Ovary (tissue), 10 donors: ENCODE data around the gene C14orf39. TPM values are rescaled to one million over a fixed set of nuclear protein-coding genes. Genes with fewer than 3 reads are reported as not detected.

Experiments used
- DNase-seq, 5 donors: peaks; one replicate each; pipeline ENCODE4 v3.0.0-alpha.2; 2019 to 2020
- H3K27ac ChIP-seq, 2 donors: fragments of 200-600 bp; one replicate each; pipeline versions ENCODE4 v1.5.1 to v1.8.0; 2019 to 2022
- H3K27me3 ChIP-seq: fragments of 200-600 bp; one replicate; pipeline ENCODE4 v1.8.0; 2022
- H3K36me3 ChIP-seq: fragments of 200-600 bp; sonication (generic); one replicate; pipeline ENCODE4 v1.5.1; 2019
- H3K4me1 ChIP-seq: one replicate; pipeline ENCODE4 v1.8.1; 2013; ENCODE audit warnings: mild to moderate bottlenecking, moderate library complexity; ENCODE audit not compliant: insufficient read depth
- H3K4me3 ChIP-seq: fragments of 200-600 bp; sonication (generic); one replicate; pipeline ENCODE4 v1.5.1; 2017
- H3K9me3 ChIP-seq, 2 donors: fragments of 200-600 bp in 1 of 2; sonication (generic) in 1 of 2; one replicate each; pipeline versions ENCODE4 v1.5.1 to v1.8.1; 2013 to 2019; ENCODE audit warnings: mild to moderate bottlenecking in 1 of 2, moderate library complexity in 1 of 2
- CTCF ChIP-seq, 3 donors: fragments of 450-650 bp in 2 of 3; fragments of 200-600 bp in 1 of 3; IDR thresholded peaks; one replicate each; pipeline versions ENCODE4 v1.5.1 to v1.8.0; 2016 to 2022; ENCODE audit warnings: antibody characterized with exemption in 3 of 3, mild to moderate bottlenecking in 1 of 3
- EP300 ChIP-seq: sonication (generic); formaldehyde crosslinking; IDR thresholded peaks from one replicate; pipeline ENCODE4 v1.6.1; 2017; ENCODE audit warnings: antibody characterized with exemption
- POLR2A ChIP-seq: fragments of 450-650 bp; IDR thresholded peaks from one replicate; pipeline ENCODE4 v1.6.1; 2017; ENCODE audit warnings: antibody characterized with exemption, mild to moderate bottlenecking, moderate library complexity
- WGBS, 3 donors: extraction: QIAGEN DNeasy Blood & Tissue Kit in 1 of 3; methylation state at CpG; one replicate each; pipeline versions ENCODE4 v1.1.5 to v1.1.7; 2013 to 2017; 5-methylcytosine and 5-hydroxymethylcytosine counted together
- intact Hi-C, 4 donors: fragments of 100-400 bp; cut with DNase I; formaldehyde crosslinking; loops; one replicate each; pipeline versions ENCODE4 v1.11.0 to v1.15.1; 2022 to 2023
- long read RNA-seq, 3 donors: library from polyadenylated mRNA in 2 of 3; unstranded in 2 of 3; transcript quantifications; one replicate each; pipeline ENCODE4 v2.0.0 and lab custom pipeline, GENCODE V29; 2021 to 2026
- polyA plus RNA-seq, 2 donors: library from polyadenylated mRNA; stranded (reverse); fragments of 200-250 nt in 1 of 2; fragments of 350-450 nt in 1 of 2; fragmentation: Illumina TruSeq in 1 of 2; extraction: RNeasy Lipid Tissue Mini Kit (QIAGEN cat#74804) in 1 of 2; gene quantifications; one replicate each; pipeline ENCODE4 v1.2.3, GENCODE V29; 2013 to 2014
- total RNA-seq, 7 donors: library from RNA; depleted of rRNA in 2 of 7; stranded (reverse); fragments of >200 nt in 2 of 7; fragmentation: NEBNext Ultra II Directional in 3 of 7; extraction: Animal tissue kit (Norgen Biotek cat#: 25700) in 3 of 7; gene quantifications; one replicate each; pipeline versions ENCODE4 v1.1.0 to v1.2.4, GENCODE V29; 2016 to 2023
- donor health status: DM: no; HTN: no; CAD: no; lungs with moderate emphysema.
- donor health status: DM: no; HTN: no; CAD: no.
- donor health status: Bipolar disorder and iron deficiency.
- donor health status: DM: yes; HTN: yes; CAD: no.
- donor health status: DM: no; HTN: no; CAD: no.
- donor health status: DM: yes; HTN: yes; CAD: no.

Gene C14orf39
- total RNA-seq, result under 1 TPM in 5 of 7 donors, not detected in 2; 0.28 to 0.84 (median 0.74) TPM
- under 1 TPM; 0.15 to 0.20 TPM for polyA plus RNA-seq
- long read RNA-seq, donor 1, result 0 reads
- long read RNA-seq, donor 2, partial matches to known transcripts, result 0 of 2 reads
- long read RNA-seq, donor 2, other reads (novel, unspliced or antisense), result 0 of 2 reads
- long read RNA-seq, donor 3, result 0 reads

- 1 to 4% (median 3%) methylated on average over 55 to 57 of the region's 57 CpGs for WGBS, 3 donors
- TF ChIP-seq POLR2A, result no peak
- intact Hi-C loops, result no loop called here
- no peaks in the 10 kb centered on the region for H3K36me3 ChIP-seq
- peak in 3 of 5 donors; percentile 40 to 56 (median 43) for DNase-seq
- no peaks in the 10 kb centered on the region for H3K4me1 ChIP-seq
- H3K9me3 ChIP-seq, result no peaks in the 10 kb centered on the region
- H3K4me3 ChIP-seq, result peak within 1 kb of the TSS; percentile 12
- H3K27me3 ChIP-seq, result peaks cover 2% of the 10 kb centered on the region
- H3K27ac ChIP-seq, result no peak within 1 kb of the TSS
Measured at GRCh38 chr14:60485598-60486251, at the start of gene C14orf39. Gene C14orf39, minus strand, starts transcription at chr14:60486063. Its CDS starts 985 bp downstream, at chr14:60485078.

- Histone ChIP-seq H3K27ac (no peak overlapping the region), H3K27me3 (no peaks in the 10 kb centered on the region), H3K4me1 (no peaks in the 10 kb centered on the region), H3K4me3 (no peak overlapping the region), H3K9me3 (no peaks in the 10 kb centered on the region), H3K36me3 (no peaks in the 10 kb centered on the region)
- WGBS, 3 donors, result 54 to 79% (median 74%) methylated on average over 3 of the region's 3 CpGs
- TF ChIP-seq POLR2A, result no peak
- no peak for DNase-seq
- intact Hi-C loops, result no loop called here
Measured at GRCh38 chr14:60532442-60532841, 46.6 kb upstream of the C14orf39 start.

DNA sequence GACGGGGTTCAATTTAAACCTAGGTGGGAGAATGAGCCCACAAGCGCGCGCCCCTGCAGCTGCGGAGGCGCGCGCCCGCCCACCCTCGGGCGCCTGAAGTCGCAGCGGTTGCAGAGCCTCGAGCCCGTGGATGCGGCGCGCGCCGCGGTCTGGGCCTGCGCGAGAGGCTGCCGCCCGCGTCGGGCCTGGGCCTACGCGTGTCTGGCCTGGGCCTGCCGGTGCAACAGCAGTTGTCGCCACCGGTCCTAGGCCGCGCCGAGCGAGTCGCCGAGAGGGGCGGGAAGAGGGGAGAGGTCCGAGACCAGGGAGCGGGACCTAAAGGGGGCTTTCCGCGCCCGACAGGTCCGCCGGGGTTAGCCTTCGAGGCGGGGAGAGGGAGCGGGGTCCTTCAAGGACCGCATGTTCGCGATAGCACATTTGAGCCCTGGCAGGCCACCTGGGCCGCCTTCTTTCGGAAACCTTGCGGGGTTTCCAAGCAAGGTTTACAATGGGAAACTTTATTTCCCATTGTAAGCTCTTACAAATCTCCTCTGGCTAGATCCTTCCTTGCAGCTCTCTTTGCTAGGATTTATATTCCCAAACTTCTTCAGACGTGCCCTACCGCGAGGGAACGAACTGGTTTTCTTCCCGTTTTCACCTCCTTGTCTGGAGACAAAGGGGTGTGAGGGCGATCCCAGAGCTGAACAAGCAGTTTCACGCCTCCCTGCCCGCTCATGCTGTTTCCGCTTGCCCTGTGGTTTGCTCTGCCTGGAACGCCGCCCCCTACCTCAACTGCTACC is 29.8 kb upstream of the C14orf39 start:
- TF ChIP-seq POLR2A (no peak), EP300 (no peak), CTCF (IDR thresholded peaks at IDR 0.05) (no peak)
- Histone ChIP-seq H3K27ac (no peak overlapping the region), H3K4me3 (no peak overlapping the region), H3K9me3 (peaks cover 0 to 10% of the 10 kb centered on the region in 2 donors), H3K4me1 (peaks cover 2% of the 10 kb centered on the region), H3K27me3 (no peaks in the 10 kb centered on the region), H3K36me3 (no peaks in the 10 kb centered on the region)
- 5 to 10% (median 6%) methylated on average over 41 to 66 of the region's 66 CpGs for WGBS, 3 donors
- intact Hi-C loops, result no loop called here
- no peak for DNase-seq

DNA sequence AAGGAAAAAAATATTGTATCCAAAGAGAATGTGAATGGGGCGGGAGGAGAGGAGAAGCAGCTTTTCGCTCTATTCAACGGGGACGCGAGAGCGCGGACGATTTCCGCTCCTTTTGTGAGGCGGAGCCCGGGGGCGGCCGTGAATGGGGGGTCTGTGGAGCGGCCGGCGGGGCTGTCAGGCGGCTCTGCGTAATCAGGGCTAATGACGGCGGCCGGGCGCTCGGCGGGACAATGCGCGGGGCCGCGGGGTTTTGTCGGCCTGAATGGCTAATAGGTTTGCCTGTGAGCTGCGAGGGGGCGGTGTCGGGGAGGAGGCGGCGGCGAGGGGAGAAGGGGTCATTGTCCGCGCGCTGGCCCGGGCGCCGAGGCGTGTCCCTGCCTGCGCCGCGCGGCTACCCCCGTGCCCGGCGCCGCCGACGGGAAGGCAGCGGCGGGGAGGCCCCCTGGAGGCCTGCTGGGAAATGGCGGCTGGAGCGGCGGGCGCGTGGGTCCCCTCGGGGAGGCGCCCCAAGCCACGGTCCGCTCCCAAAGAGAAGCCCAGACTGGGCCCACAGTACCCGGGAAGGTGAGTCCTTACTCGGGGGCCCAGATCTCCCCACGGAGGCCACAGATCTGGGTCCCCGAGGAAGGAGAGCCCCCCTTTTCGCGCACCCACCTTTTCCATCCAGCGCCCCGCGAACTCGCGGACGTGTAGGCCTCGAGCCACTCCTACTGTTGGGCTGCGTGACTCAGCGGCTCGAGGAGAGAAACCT is 29.1 kb upstream of the C14orf39 start:
- Histone ChIP-seq H3K4me3 (peak overlapping the region; percentile 10), H3K36me3 (no peaks in the 10 kb centered on the region), H3K9me3 (peaks cover 0 to 12% of the 10 kb centered on the region in 2 donors), H3K27ac (no peak overlapping the region), H3K27me3 (no peaks in the 10 kb centered on the region), H3K4me1 (peaks cover 2% of the 10 kb centered on the region)
- WGBS, 3 donors, result 1 to 2% (median 2%) methylated on average over 78 to 79 of the region's 79 CpGs
- TF ChIP-seq POLR2A (no peak), CTCF (IDR thresholded peaks at IDR 0.05) (no peak), EP300 (no peak)
- intact Hi-C loops, result no loop called here
- no peak for DNase-seq

DNA sequence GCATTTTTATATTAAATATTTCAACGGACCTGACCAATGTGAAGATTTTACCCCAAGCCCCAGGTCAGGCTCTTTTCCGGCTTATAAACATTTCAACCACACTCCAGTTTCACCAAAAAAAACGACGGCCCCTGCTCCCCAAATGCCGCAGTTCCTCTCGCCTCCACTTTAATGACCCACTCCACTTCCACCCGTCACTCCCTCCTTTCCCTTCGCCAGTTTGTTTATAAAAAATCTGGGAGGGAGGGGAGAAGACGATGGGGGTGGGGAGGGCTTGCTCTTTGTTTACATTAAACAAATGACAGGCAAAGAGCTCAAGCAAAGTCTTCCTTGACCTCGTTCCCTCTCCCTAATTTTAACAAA is 28.5 kb upstream of the C14orf39 start:
- intact Hi-C loops, result no loop called here
- Histone ChIP-seq H3K27me3 (peaks cover under 1% of the 10 kb centered on the region), H3K27ac (no peak overlapping the region), H3K36me3 (no peaks in the 10 kb centered on the region), H3K4me3 (no peak overlapping the region), H3K4me1 (peaks cover 2% of the 10 kb centered on the region), H3K9me3 (peaks cover 0 to 14% of the 10 kb centered on the region in 2 donors)
- TF ChIP-seq EP300 (no peak), CTCF (IDR thresholded peaks at IDR 0.05) (no peak), POLR2A (no peak)
- no peak for DNase-seq
- WGBS, 3 donors, result 3% methylated on average over 10 of the region's 10 CpGs
